ENCODE measurements around the gene PCDHGB3. TPM values are rescaled to one million over a fixed set of nuclear protein-coding genes. Genes with fewer than 3 reads are reported as not detected.

The PCDHGB3 gene
- polyA plus RNA-seq, 3 donors: not detected

- 15% methylated on average over 28 of the region's 29 CpGs for WGBS (ENCODE audit: insufficient coverage)
- peaks cover 37 to 80% (median 62%) of the 10 kb centered on the region in 7 donors for H3K9me3 Mint-ChIP-seq
- no peak within 1 kb of the TSS for H3K27ac Mint-ChIP-seq
- peak within 1 kb of the TSS in 1 of 3 experiments; percentile 19 for H3K4me3 ChIP-seq (replicated peaks in 1 of 3; ENCODE audit: low read depth in 2 of 3, low read length in 3 of 3)
- no peak within 1 kb of the TSS for H3K9ac ChIP-seq (ENCODE audit: insufficient read depth, low read length, poor library complexity, severe bottlenecking)
- H3K4me2 ChIP-seq (replicated peaks; ENCODE audit: extremely low read depth, low read length, poor library complexity, severe bottlenecking): no peak within 1 kb of the TSS
- H3K4me1 ChIP-seq (ENCODE audit: control insufficient read depth in 1 of 2, insufficient read depth in 2 of 2, low read length in 2 of 2): no peaks in the 10 kb centered on the region
- no peaks in the 10 kb centered on the region for H3K79me2 ChIP-seq (ENCODE audit: insufficient read depth, low read length)
- peak; percentile 63 for TF ChIP-seq CTCF (IDR thresholded peaks at IDR 0.05)
- H2AFZ ChIP-seq (ENCODE audit: insufficient read depth, low read depth, low read length, poor library complexity, severe bottlenecking): peak within 1 kb of the TSS; percentile 33
- H4K20me1 ChIP-seq (ENCODE audit: insufficient read depth, low read length): no peaks in the 10 kb centered on the region
- intact Hi-C loops (cut with micrococcal nuclease): no loop called here
- peak within 1 kb of the TSS in 1 of 2 donors; percentile 42 for H3K4me3 Mint-ChIP-seq
- no peak for DNase-seq
- H3K36me3 ChIP-seq (replicated peaks in 1 of 2; ENCODE audit: control insufficient read depth in 1 of 2, insufficient read depth in 2 of 2, low read length in 2 of 2): no peaks in the 10 kb centered on the region
- H3K27me3 Mint-ChIP-seq (ENCODE audit: low read depth in 3 of 3): peaks cover 29 to 64% (median 60%) of the 10 kb centered on the region in 3 donors
- H3K36me3 Mint-ChIP-seq: peaks cover 6 to 7% of the 10 kb centered on the region in 2 donors
- no peak within 1 kb of the TSS for H3K27ac ChIP-seq (ENCODE audit: low read depth in 1 of 2, low read length in 2 of 2)
- peaks cover 2% of the 10 kb centered on the region for H3K4me1 Mint-ChIP-seq
- H3K27me3 ChIP-seq (ENCODE audit: control insufficient read depth in 2 of 2, insufficient read depth in 2 of 2, low read length in 2 of 2): peaks cover 30 to 91% of the 10 kb centered on the region in 2 donors
- H3K9me3 ChIP-seq (replicated peaks in 1 of 2; ENCODE audit: control insufficient read depth in 1 of 2, insufficient read depth in 1 of 2, low read length in 2 of 2): peaks cover 52 to 75% of the 10 kb centered on the region in 2 donors
These were observed 15.1 kb upstream of the PCDHGB3 start, which contains the start of gene PCDHGA4 for GRCh38 chr5:141354900-141355469. Gene PCDHGA4, plus strand, starts transcription at chr5:141355021. Its CDS starts 87 bp downstream, at chr5:141355108.

GRCh38 chr5:141355641-141356040 is 14.4 kb upstream of the PCDHGB3 start:
- Histone ChIP-seq H3K4me2 (replicated peaks; ENCODE audit: extremely low read depth, low read length, poor library complexity, severe bottlenecking) (no peak overlapping the region), H3K9ac (ENCODE audit: insufficient read depth, low read length, poor library complexity, severe bottlenecking) (no peak overlapping the region), H3K4me3 (replicated peaks in 1 of 3; ENCODE audit: low read depth in 2 of 3, low read length in 3 of 3) (no peak overlapping the region), H4K20me1 (ENCODE audit: insufficient read depth, low read length) (no peaks in the 10 kb centered on the region), H2AFZ (ENCODE audit: insufficient read depth, low read depth, low read length, poor library complexity, severe bottlenecking) (no peak overlapping the region), H3K9me3 (replicated peaks in 1 of 2; ENCODE audit: control insufficient read depth in 1 of 2, insufficient read depth in 1 of 2, low read length in 2 of 2) (peaks cover 53 to 75% of the 10 kb centered on the region in 2 donors), H3K4me1 (ENCODE audit: control insufficient read depth in 1 of 2, insufficient read depth in 2 of 2, low read length in 2 of 2) (no peaks in the 10 kb centered on the region), H3K79me2 (ENCODE audit: insufficient read depth, low read length) (no peaks in the 10 kb centered on the region), H3K27ac (ENCODE audit: low read depth in 1 of 2, low read length in 2 of 2) (no peak overlapping the region), H3K36me3 (replicated peaks in 1 of 2; ENCODE audit: control insufficient read depth in 1 of 2, insufficient read depth in 2 of 2, low read length in 2 of 2) (no peaks in the 10 kb centered on the region), H3K27me3 (ENCODE audit: control insufficient read depth in 2 of 2, insufficient read depth in 2 of 2, low read length in 2 of 2) (peaks cover 31 to 91% of the 10 kb centered on the region in 2 donors)
- Mint-ChIP-seq H3K4me3 (no peak overlapping the region), H3K36me3 (peaks cover 9 to 10% of the 10 kb centered on the region in 2 donors), H3K27me3 (ENCODE audit: low read depth in 3 of 3) (peaks cover 33 to 64% (median 59%) of the 10 kb centered on the region in 3 donors), H3K9me3 (peaks cover 38 to 80% (median 62%) of the 10 kb centered on the region in 7 donors), H3K27ac (no peak overlapping the region), H3K4me1 (peaks cover 2% of the 10 kb centered on the region)
- no peak for TF ChIP-seq CTCF (IDR thresholded peaks at IDR 0.05)
- WGBS (ENCODE audit: insufficient coverage): 48% methylated on average over 23 of the region's 24 CpGs
- no peak for DNase-seq
- intact Hi-C loops (cut with micrococcal nuclease): no loop called here

Measured in CD14-positive monocyte (primary cell).